ENCODE data around the gene MALAT1. TPM values are rescaled to one million over a fixed set of nuclear protein-coding genes. Genes with fewer than 3 reads are reported as not detected.

The MALAT1 gene
- total RNA-seq, 1 donor from 2014 or later, result 16,459 TPM

DNA sequence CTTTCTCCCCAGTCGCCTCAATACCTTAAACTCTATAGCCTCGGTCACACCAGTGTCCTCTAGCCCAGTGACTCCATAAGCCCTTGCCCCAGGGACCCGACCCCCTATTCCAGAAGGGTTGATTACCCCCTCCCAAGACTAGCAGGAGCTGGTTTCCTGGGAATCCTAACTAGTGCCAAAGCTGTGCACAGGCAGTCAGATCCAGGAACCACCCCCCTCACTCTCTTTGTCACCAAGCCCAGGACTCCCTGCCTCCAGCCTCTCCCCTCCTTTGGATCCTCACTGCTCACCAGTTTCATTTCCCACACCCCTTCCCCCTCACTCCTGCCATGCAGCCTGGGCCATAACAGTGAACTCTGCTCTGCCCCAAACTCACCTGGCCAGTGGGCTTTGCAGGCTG is 49.5 kb downstream of the MALAT1 start:
- no peak for TF ChIP-seq POLR2A (IDR thresholded peaks at IDR 0.05)
- TF ChIP-seq POLR2AphosphoS5 (IDR thresholded peaks at IDR 0.05; ENCODE audit: insufficient read depth in 1 of 2, low read depth in 1 of 2), result no peak
- TF ChIP-seq, protein P1, sequence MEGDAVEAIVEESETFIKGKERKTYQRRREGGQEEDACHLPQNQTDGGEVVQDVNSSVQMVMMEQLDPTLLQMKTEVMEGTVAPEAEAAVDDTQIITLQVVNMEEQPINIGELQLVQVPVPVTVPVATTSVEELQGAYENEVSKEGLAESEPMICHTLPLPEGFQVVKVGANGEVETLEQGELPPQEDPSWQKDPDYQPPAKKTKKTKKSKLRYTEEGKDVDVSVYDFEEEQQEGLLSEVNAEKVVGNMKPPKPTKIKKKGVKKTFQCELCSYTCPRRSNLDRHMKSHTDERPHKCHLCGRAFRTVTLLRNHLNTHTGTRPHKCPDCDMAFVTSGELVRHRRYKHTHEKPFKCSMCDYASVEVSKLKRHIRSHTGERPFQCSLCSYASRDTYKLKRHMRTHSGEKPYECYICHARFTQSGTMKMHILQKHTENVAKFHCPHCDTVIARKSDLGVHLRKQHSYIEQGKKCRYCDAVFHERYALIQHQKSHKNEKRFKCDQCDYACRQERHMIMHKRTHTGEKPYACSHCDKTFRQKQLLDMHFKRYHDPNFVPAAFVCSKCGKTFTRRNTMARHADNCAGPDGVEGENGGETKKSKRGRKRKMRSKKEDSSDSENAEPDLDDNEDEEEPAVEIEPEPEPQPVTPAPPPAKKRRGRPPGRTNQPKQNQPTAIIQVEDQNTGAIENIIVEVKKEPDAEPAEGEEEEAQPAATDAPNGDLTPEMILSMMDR (IDR thresholded peaks at IDR 0.05), result no peak
- peaks cover 0 to 45% of the 10 kb centered on the region in 2 donors for H3K36me3 ChIP-seq
- H3K27ac ChIP-seq, result no peak overlapping the region
- intact Hi-C loops (cut with DNase I), result no loop called here
- H3K4me1 ChIP-seq, result peaks cover 18% of the 10 kb centered on the region
- H3K27me3 ChIP-seq, result no peaks in the 10 kb centered on the region
- no peak overlapping the region for H3K4me3 ChIP-seq
- H3K9me3 ChIP-seq, result no peaks in the 10 kb centered on the region
- no peak for DNase-seq (ENCODE audit: extremely low spot score in 2 of 2)

DNA sequence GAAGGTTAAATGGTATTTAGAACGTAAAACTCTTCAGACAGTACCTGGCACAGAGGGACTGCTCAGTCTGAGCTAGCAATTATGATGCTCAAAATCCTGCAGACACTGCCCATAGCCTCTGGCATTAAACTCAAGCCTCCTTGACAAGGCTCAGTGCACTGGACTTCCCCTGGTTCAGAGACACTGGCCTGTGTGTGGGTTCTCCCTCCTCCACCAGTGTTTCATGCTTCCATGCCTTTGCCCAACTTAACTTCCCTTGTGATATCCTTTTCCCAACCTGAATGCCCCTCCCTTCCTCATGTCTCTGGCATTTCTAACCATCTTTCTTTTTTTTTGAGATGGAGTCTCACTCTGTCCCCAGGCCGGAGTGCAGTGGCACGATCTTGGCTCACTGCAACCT is 50.3 kb downstream of the MALAT1 start:
- H3K36me3 ChIP-seq, result peaks cover 0 to 49% of the 10 kb centered on the region in 2 donors
- DNase-seq (ENCODE audit: extremely low spot score in 2 of 2), result no peak
- TF ChIP-seq POLR2AphosphoS5 (IDR thresholded peaks at IDR 0.05; ENCODE audit: insufficient read depth in 1 of 2, low read depth in 1 of 2) (no peak), POLR2A (IDR thresholded peaks at IDR 0.05) (no peak)
- TF ChIP-seq, protein P1 (IDR thresholded peaks at IDR 0.05), result no peak
- no peaks in the 10 kb centered on the region for H3K27me3 ChIP-seq
- H3K4me1 ChIP-seq, result peaks cover 25% of the 10 kb centered on the region
- H3K27ac ChIP-seq, result no peak overlapping the region
- intact Hi-C loops (cut with DNase I), result no loop called here
- no peaks in the 10 kb centered on the region for H3K9me3 ChIP-seq
- no peak overlapping the region for H3K4me3 ChIP-seq

DNA sequence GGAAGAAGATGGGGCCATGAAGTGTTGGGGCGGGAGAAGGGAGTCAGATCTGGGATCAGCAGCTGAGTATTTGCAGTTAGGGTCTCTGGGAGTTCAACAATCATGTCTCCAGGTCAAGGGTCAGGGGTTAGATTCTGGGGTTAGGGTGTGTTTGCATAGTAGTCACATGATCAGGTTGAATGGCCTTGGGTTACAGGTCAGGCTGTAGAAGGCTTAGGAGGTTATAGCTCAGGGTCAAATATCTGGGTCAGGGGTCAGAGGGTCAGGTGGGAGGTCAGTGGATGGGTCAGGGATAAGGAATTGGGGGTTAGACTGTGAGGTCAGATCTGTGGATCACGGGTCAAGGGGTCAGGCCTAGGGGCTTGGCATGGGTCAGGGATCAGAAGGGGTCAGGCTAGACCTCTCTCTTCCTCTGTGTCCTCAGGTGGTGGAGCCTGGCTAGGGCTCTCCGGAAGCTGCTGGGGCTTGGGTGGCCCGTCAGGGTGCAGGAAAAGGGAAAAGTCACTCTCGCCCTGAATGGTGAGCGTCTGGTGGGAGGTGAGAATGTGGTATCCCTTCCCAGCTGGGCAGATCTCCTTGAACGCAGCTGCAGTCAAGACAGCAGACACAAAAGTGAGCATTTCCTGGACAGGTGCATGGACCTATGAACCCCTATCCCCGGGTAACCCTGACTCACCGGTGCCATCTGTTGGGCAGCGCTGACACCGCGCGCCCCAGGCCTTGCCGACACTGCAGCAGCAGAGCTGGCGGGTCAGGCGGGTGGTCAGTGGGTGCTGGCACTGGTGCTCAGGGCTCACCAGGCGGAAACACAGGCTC is 52.9 kb downstream of the MALAT1 start:
- Histone ChIP-seq H3K36me3 (peaks cover 0 to 49% of the 10 kb centered on the region in 2 donors), H3K27ac (no peak overlapping the region), H3K27me3 (no peaks in the 10 kb centered on the region), H3K4me3 (no peak overlapping the region), H3K9me3 (no peaks in the 10 kb centered on the region), H3K4me1 (peaks cover 43% of the 10 kb centered on the region)
- TF ChIP-seq POLR2AphosphoS5 (IDR thresholded peaks at IDR 0.05; ENCODE audit: insufficient read depth in 1 of 2, low read depth in 1 of 2), result peak in 1 of 2 donors; percentile 23
- TF ChIP-seq, protein P1 (IDR thresholded peaks at IDR 0.05), result no peak
- intact Hi-C loops (cut with DNase I), result no loop called here
- no peak for DNase-seq (ENCODE audit: extremely low spot score in 2 of 2)

DNA sequence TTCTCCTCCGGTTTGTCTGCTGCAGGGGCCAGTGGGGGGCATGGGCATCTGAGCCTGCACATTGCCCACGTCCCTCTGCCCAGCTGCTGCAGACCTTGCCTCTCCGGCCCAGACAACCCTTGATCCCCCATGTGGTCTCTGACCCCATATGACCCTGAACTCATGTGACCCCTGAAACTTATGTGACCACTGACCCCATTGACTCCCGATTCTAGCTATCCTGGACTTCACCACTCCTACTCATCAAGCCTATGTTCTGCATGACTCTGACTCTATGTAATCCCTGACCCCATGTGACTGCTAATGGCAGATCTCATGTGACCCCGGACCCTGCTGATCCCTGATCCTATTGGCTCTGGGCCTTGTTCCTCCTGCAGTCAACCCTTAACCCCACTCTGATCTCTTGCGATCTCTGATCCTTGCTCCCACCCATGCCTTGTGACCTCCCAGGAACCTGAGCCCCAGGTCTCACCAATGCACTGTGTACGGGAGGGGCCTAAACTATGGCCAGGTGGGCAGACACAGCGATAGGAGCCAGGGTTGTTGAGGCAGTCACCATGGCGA is 53.6 kb downstream of the MALAT1 start:
- no peak for TF ChIP-seq POLR2AphosphoS5 (IDR thresholded peaks at IDR 0.05; ENCODE audit: insufficient read depth in 1 of 2, low read depth in 1 of 2)
- TF ChIP-seq, protein P1 (IDR thresholded peaks at IDR 0.05), result no peak
- Histone ChIP-seq H3K9me3 (no peaks in the 10 kb centered on the region), H3K4me3 (no peak overlapping the region), H3K4me1 (peaks cover 46% of the 10 kb centered on the region), H3K27ac (no peak overlapping the region), H3K27me3 (no peaks in the 10 kb centered on the region), H3K36me3 (peaks cover 0 to 45% of the 10 kb centered on the region in 2 donors)
- DNase-seq (ENCODE audit: extremely low spot score in 2 of 2), result no peak
- intact Hi-C loops (cut with DNase I), result no loop called here
